GDM1 (cell line): ENCODE measurements around the gene SLC9A5.

Source experiments
- DNase-seq: peaks from one replicate; lab custom pipeline; 2025; lab: John Stamatoyannopoulos, UW

Gene SLC9A5

GRCh38 chr16:67281536-67282446 lies 33.0 kb downstream of the SLC9A5 start:
- DNase-seq, result no peak

- DNase-seq, result no peak
These were observed 33.6 kb downstream of the SLC9A5 start for GRCh38 chr16:67282447-67282805.

- no peak for DNase-seq
These were observed 34.5 kb downstream of the SLC9A5 start for GRCh38 chr16:67283039-67283825.

- DNase-seq, result no peak
These were observed 35.2 kb downstream of the SLC9A5 start for GRCh38 chr16:67283826-67284555.

GRCh38 chr16:67284699-67285646 lies 36.2 kb downstream of the SLC9A5 start:
- no peak for DNase-seq

GRCh38 chr16:67286441-67287235 lies 37.9 kb downstream of the SLC9A5 start:
- no peak for DNase-seq

- DNase-seq, result no peak
These were observed 39.2 kb downstream of the SLC9A5 start for GRCh38 chr16:67287960-67288359.

- DNase-seq, result no peak
These were observed 42.7 kb downstream of the SLC9A5 start for GRCh38 chr16:67291461-67291860.

- DNase-seq, result no peak
These were observed 45.5 kb downstream of the SLC9A5 start for GRCh38 chr16:67294171-67294757.

GRCh38 chr16:67294938-67295361 lies 46.2 kb downstream of the SLC9A5 start:
- no peak for DNase-seq

- no peak for DNase-seq
These were observed 47.6 kb downstream of the SLC9A5 start for GRCh38 chr16:67296420-67296819.

GRCh38 chr16:67298277-67298676 lies 49.5 kb downstream of the SLC9A5 start:
- DNase-seq, result no peak

GRCh38 chr16:67299269-67299668 lies 50.5 kb downstream of the SLC9A5 start:
- no peak for DNase-seq

GRCh38 chr16:67301080-67301782 lies 52.5 kb downstream of the SLC9A5 start:
- DNase-seq, result no peak

- DNase-seq, result no peak
These were observed 53.3 kb downstream of the SLC9A5 start for GRCh38 chr16:67302076-67302475.

GRCh38 chr16:67302970-67303369 lies 54.2 kb downstream of the SLC9A5 start:
- DNase-seq, result no peak

- no peak for DNase-seq
These were observed 55.2 kb downstream of the SLC9A5 start for GRCh38 chr16:67304020-67304419.

- no peak for DNase-seq
These were observed 56.7 kb downstream of the SLC9A5 start for GRCh38 chr16:67305216-67306071.
